Measurements from ENCODE around the gene CNTD1. TPM values are rescaled to one million over a fixed set of nuclear protein-coding genes. Genes with fewer than 3 reads are reported as not detected.

The CNTD1 gene
- total RNA-seq, 2 donors from 2014 or later, result not detected

DNA sequence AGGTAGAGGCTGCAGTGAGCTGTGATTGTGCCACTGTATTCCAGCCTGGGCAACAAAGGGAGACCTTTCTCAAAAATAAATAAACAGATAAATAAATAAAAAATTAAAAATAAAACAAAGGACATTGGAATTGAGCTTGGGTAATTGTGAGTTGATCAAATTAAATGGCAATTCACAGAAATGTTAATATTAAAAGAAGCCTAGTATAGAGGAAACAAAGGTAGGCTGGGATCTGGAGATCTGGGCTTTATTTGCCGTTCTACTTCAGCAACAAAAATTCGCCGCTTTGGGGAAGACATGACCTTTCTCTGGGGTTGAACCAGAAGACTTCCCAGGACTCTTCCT is 25.7 kb upstream of the CNTD1 start:
- Mint-ChIP-seq H3K9me3 (no peaks in the 10 kb centered on the region), H3K4me3 (peak overlapping the region; percentile 100)
- ATAC-seq, result no peak

DNA sequence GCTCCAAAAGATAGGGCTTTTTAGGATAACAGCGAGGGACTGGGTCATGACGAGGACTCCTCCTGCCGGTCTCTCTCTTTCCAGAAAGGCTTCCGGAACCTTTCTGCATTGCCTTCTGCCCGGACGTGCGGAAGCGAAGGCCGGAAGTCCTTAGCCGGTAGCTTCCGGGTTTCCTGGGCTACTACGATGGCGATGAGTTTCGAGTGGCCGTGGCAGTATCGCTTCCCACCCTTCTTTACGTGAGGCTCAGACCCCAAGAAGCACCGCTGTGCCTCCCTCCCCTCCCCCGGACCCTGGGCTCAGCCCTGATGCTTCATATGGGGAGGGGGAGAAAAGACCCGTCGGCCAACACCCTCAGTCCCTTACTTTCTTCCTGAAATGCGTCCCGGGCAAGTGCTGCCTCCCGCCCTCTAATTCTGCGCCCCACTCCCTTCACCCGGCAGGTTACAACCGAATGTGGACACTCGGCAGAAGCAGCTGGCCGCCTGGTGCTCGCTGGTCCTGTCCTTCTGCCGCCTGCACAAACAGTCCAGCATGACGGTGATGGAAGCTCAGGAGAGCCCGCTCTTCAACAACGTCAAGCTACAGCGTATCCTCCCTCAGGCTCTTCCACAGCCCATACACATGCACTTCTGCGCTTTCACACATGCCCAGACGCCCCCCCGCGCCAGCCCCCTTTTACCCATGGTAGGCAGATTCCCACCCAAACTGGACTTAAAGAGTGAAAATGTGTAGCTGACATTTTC is 25.2 kb upstream of the CNTD1 start, which contains the start of gene VPS25:
VPS25 (plus strand) TSS at position 160 of the 746 bp plus-strand sequence; CDS start at position 187, 27 bp downstream.
- no peaks in the 10 kb centered on the region for H3K9me3 Mint-ChIP-seq
- peaks cover 9% of the 10 kb centered on the region for H3K36me3 Mint-ChIP-seq
- peaks cover 25 to 26% of the 10 kb centered on the region in 2 donors for H3K4me1 Mint-ChIP-seq (ENCODE audit: low read depth in 2 of 2)
- peak; percentile 91 to 96 for ATAC-seq
- H3K27ac Mint-ChIP-seq, result peak within 1 kb of the TSS; percentile 98 to 100
- peaks cover 3% of the 10 kb centered on the region in 2 donors for H3K27me3 Mint-ChIP-seq
- peak; percentile 82 for DNase-seq (ENCODE audit: low spot score)
- peak within 1 kb of the TSS; percentile 100 for H3K4me3 Mint-ChIP-seq

More for the DNA sequence above, 25.7 kb upstream of the CNTD1 start:
- Mint-ChIP-seq H3K27me3 (peaks cover 7 to 8% of the 10 kb centered on the region in 2 donors), H3K4me1 (ENCODE audit: low read depth in 2 of 2) (peaks cover 25 to 26% of the 10 kb centered on the region in 2 donors), H3K36me3 (peaks cover 9% of the 10 kb centered on the region), H3K27ac (peak overlapping the region; percentile 98 to 100)
- no peak for DNase-seq (ENCODE audit: low spot score)

DNA sequence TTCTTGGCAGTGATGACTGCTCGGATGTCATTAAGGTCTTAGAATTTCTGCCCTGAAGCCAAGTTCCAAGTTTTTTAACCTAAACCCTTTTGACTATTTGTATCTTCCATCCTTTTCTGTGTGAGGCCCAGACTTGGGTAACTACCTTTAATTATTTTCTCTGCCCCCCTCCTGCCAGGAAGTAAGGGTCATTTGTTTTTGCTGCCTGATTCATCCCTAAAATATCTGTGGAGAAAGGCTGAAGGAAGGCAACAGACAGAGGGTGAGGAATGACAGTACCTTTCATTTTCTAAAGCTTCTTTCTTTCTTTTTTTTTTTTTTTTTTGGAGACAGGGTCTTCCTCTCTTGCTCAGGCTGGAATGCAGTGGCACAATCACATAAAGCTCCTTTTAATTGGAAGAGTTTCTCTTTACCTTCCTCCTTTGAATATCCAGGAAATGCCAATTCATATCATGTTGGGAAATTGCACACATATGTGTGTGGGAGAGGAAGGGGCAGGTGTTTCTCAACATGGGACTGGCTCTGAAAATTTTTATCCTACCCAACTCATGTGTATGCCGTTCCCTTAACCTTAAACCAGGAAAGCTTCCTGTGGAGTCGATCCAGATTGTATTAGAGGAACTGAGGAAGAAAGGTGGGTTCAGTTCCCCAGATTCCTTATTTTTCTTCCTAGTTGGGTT is 24.5 kb upstream of the CNTD1 start:
- Mint-ChIP-seq H3K27ac (peak overlapping the region; percentile 98 to 100), H3K27me3 (no peaks in the 10 kb centered on the region), H3K36me3 (peaks cover 9% of the 10 kb centered on the region), H3K4me3 (peak overlapping the region; percentile 100), H3K4me1 (ENCODE audit: low read depth in 2 of 2) (peaks cover 25 to 27% of the 10 kb centered on the region in 2 donors), H3K9me3 (no peaks in the 10 kb centered on the region)
- ATAC-seq, result no peak
- DNase-seq (ENCODE audit: low spot score), result no peak

DNA sequence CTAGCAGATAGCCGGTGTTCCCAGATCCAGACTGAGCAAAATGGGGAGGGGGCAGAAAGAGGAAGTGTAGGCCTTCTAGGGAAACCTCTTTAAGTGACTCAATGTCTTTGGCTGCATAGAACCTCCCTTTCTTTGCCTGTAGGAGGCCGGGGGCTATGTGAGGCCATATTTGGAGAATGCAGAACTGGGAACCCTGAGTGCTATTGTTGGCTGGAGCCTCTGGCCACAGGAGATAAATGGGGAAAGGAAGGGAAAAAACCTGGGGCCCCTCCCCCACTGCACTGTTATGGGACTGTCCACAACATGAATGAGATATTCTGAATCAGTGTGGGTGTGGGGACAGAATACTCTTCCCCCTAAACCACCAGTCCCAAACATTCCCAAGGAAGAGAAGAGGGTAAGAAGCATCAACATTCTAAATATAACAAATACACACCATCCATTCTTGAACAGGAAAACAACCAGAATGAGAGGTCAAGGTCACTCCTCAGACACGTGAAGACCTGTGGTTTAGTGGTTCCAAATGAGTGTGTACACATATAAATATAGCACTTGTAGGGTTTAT is 23.0 kb upstream of the CNTD1 start:
- H3K36me3 Mint-ChIP-seq, result peaks cover 9% of the 10 kb centered on the region
- DNase-seq (ENCODE audit: low spot score) (no peak), ATAC-seq (no peak)
- no peaks in the 10 kb centered on the region for H3K9me3 Mint-ChIP-seq
- H3K4me3 Mint-ChIP-seq, result no peak overlapping the region
- H3K4me1 Mint-ChIP-seq (ENCODE audit: low read depth in 2 of 2), result peaks cover 25 to 34% of the 10 kb centered on the region in 2 donors
- H3K27me3 Mint-ChIP-seq, result no peaks in the 10 kb centered on the region
- H3K27ac Mint-ChIP-seq, result no peak overlapping the region

DNA sequence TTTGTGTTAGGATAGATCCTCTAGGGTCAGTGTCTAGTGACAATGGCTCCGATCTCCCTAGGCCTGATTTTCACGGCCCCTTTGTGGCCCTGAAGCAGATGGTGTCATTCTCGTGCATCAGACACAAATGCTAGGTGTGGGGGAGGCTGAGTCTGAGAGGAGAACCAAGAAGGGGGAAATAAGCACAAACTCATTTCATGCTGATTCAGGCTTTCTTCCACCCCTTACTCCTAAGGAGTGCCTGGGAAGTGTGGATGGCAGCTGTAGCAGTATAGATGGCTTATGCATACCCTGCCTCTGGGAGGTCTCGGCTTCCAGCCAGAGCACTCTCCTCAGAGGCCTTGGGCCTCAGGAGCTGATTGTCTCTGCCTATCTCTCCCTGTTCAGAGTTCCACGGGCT is 20.1 kb upstream of the CNTD1 start:
- DNase-seq (ENCODE audit: low spot score) (no peak), ATAC-seq (no peak)
- Mint-ChIP-seq H3K36me3 (peaks cover 8% of the 10 kb centered on the region), H3K27ac (no peak overlapping the region), H3K27me3 (peaks cover 10 to 17% of the 10 kb centered on the region in 2 donors), H3K4me3 (no peak overlapping the region), H3K4me1 (ENCODE audit: low read depth in 2 of 2) (peaks cover 14 to 27% of the 10 kb centered on the region in 2 donors), H3K9me3 (no peaks in the 10 kb centered on the region)

DNA sequence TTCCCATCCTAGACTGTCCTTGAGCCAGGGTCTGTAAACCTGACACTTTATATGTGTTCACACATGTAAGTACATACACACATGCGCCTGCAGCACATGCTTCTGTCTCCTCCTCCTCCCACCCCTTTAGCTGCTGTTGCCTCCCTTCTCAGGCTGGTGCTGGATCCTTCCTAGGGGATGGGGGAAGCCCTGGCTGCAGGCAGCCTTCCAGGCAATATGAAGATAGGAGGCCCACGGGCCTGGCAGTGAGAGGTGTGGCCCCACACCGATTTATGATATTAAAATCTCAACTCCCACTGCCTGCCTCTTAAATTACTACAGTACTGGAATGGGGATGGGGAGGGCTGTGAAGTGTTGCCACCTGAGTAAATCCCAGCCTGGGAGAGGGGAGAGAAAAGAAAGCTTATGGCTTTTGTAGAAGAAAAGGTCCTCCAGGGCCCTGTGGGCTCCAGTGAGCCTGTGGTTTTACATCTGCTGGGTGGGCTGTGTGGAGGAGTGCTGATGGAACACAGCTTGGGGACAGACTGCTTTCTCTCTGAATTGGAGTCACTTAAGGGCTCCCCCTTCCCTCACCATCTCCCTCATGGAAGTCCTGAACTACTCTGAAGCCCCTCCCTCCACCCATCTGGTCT is 19.2 kb upstream of the CNTD1 start:
- Mint-ChIP-seq H3K27ac (peak overlapping the region in 1 of 2 donors; percentile 27), H3K4me3 (no peak overlapping the region), H3K9me3 (no peaks in the 10 kb centered on the region), H3K36me3 (no peaks in the 10 kb centered on the region), H3K27me3 (peaks cover 17 to 22% of the 10 kb centered on the region in 2 donors), H3K4me1 (ENCODE audit: low read depth in 2 of 2) (peaks cover 6 to 19% of the 10 kb centered on the region in 2 donors)
- DNase-seq (ENCODE audit: low spot score) (no peak), ATAC-seq (no peak)

DNA sequence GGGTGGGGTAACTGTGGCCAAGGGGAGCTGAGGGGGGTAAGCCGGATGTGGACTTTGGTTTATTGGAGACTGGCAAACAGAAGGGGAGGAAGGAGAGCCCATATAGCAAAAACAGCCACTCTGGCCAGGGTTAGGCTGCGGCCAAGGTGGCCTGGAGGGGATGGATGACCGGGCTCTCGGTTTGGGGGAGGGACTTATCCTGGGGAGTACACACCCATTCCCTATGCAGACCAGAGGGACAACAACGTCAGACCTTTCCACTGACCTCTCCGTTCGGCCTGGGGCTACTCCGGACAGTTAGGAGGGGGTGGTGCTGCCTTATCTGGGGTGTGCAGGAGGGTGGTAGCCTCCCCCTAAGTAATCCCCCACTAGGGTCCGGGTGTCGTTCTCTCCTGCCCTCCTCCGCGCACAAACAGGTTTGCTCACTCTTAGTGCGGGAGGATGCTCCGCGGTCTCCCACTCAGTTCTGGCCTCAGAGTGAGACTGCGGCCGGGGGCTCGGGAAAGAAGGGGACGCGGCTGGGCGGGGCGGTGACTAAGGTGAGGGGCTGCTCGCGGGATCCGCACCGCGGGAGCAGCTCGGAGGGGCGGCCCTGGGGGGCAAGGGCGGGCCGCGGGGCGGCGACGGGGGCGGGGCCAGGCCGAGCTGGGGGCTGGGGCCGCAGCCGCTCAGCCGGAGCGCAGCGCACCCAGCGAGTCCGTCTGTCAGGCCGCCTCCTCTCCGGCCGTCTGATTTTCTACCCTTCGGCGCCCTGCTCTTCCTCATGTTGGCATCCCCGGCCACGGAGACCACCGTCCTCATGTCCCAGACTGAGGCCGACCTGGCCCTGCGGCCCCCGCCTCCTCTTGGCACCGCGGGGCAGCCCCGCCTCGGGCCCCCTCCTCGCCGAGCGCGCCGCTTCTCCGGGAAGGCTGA is 18.5 kb upstream of the CNTD1 start, which contains the start of gene WNK4:
WNK4 (plus strand) TSS at position 675 of the 915 bp plus-strand sequence; CDS start at position 764, 89 bp downstream.
- Mint-ChIP-seq H3K27me3 (peaks cover 23 to 27% of the 10 kb centered on the region in 2 donors), H3K4me3 (no peak within 1 kb of the TSS), H3K27ac (peak within 1 kb of the TSS in 1 of 2 donors; percentile 27), H3K9me3 (no peaks in the 10 kb centered on the region), H3K36me3 (no peaks in the 10 kb centered on the region), H3K4me1 (ENCODE audit: low read depth in 2 of 2) (peaks cover 0 to 20% of the 10 kb centered on the region in 2 donors)
- ATAC-seq (peak in 1 of 2 donors; percentile 20), DNase-seq (ENCODE audit: low spot score) (no peak)

DNA sequence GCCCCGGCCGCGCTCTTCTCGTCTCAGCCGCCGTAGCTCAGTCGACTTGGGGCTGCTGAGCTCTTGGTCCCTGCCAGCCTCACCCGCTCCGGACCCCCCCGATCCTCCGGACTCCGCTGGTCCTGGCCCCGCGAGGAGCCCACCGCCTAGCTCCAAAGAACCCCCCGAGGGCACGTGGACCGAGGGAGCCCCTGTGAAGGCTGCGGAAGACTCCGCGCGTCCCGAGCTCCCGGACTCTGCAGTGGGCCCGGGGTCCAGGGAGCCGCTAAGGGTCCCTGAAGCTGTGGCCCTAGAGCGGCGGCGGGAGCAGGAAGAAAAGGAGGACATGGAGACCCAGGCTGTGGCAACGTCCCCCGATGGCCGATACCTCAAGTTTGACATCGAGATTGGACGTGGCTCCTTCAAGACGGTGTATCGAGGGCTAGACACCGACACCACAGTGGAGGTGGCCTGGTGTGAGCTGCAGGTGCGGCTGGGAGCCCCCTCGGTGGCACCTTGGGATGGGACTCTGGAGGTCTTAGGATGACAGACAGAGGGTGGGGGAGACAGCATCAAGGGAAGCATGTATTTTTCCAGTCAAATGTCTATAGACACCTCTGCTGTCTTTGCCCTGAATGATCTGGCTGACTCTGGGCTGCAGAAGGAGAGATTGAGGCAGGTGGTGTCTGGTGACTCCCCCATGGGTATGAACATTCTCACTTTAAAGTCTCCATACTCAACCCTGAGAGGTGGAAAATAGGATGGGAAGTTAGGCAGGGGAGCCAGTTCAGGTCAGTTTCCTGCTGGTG is 17.6 kb upstream of the CNTD1 start:
- peaks cover 31 to 34% of the 10 kb centered on the region in 2 donors for H3K27me3 Mint-ChIP-seq
- peaks cover 4% of the 10 kb centered on the region for H3K36me3 Mint-ChIP-seq
- DNase-seq (ENCODE audit: low spot score), result no peak
- H3K4me3 Mint-ChIP-seq, result no peak overlapping the region
- no peaks in the 10 kb centered on the region for H3K9me3 Mint-ChIP-seq
- peaks cover 0 to 19% of the 10 kb centered on the region in 2 donors for H3K4me1 Mint-ChIP-seq (ENCODE audit: low read depth in 2 of 2)
- no peak for ATAC-seq
- no peak overlapping the region for H3K27ac Mint-ChIP-seq

DNA sequence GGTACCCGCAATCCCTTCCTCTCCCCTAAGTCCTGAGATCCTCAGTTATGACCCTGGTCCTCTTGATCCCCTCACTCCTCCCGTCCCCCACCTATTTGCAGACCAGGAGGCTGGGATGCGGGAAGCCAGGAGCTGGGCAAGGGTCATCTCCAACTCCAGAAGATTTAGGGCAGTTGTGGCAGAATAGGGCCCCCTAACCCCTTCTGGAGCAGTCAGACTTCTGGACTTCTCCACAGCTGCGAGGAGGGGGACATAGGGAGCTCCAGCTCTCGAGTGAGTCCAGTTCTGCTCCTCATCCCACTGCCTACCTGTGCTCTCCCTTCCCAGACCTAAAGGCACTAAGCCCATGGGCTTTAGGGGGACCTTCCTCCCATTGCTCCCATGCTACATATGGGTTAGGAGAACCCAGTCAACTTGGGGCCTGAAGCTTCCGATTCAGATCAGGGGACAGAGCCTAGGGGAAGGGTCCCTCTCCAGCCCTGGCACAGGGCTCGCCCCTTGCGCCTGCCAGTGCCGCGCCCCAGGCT is 17.0 kb upstream of the CNTD1 start:
- DNase-seq (ENCODE audit: low spot score), result no peak
- H3K36me3 Mint-ChIP-seq, result peaks cover 4% of the 10 kb centered on the region
- ATAC-seq, result no peak
- peaks cover 34 to 35% of the 10 kb centered on the region in 2 donors for H3K27me3 Mint-ChIP-seq
- H3K4me1 Mint-ChIP-seq (ENCODE audit: low read depth in 2 of 2), result peaks cover 0 to 19% of the 10 kb centered on the region in 2 donors
- H3K27ac Mint-ChIP-seq, result no peak overlapping the region
- H3K9me3 Mint-ChIP-seq, result no peaks in the 10 kb centered on the region
- H3K4me3 Mint-ChIP-seq, result no peak overlapping the region

DNA sequence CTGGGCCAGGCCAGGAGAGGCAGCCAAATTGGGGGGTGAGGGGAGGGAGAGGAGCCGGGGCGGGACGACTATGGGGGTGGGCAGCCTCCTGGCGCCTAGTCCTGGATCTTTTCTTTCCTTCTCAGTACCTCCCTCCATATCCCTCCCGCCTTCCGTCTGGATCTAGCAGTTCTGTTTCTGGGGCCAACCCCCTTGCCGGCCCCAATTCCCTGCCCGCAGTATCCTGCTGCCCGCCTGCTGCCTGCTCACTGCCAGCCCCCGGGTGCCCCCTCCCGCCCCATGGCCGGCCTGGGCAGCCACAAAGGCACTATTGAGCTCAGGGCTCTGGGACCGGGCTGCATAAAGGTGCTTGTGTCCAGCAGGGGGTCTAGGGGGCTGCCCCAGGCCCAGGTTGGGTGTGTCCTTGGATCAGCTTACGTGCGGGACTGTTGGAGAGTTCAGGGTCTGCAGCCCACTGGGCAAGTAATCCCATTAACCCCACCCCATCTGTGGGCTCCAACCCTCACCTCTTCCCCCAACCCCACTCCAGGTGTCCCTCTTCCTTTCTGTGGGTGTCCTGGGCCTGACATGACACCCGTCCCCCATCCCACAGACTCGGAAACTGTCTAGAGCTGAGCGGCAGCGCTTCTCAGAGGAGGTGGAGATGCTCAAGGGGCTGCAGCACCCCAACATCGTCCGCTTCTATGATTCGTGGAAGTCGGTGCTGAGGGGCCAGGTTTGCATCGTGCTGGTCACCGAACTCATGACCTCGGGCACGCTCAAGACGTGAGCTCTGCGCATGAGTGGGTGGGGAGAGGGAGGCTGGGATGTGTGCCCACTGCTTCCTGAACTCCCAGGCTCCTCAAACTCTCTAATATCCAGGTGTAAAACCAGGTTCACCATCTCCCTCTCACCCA is 16.2 kb upstream of the CNTD1 start:
- DNase-seq (ENCODE audit: low spot score) (no peak), ATAC-seq (peak in 1 of 2 donors; percentile 33)
- Mint-ChIP-seq H3K9me3 (no peaks in the 10 kb centered on the region), H3K27ac (no peak overlapping the region), H3K27me3 (peaks cover 41% of the 10 kb centered on the region in 2 donors), H3K4me3 (no peak overlapping the region), H3K36me3 (peaks cover 4% of the 10 kb centered on the region), H3K4me1 (ENCODE audit: low read depth in 2 of 2) (peaks cover 0 to 19% of the 10 kb centered on the region in 2 donors)

DNA sequence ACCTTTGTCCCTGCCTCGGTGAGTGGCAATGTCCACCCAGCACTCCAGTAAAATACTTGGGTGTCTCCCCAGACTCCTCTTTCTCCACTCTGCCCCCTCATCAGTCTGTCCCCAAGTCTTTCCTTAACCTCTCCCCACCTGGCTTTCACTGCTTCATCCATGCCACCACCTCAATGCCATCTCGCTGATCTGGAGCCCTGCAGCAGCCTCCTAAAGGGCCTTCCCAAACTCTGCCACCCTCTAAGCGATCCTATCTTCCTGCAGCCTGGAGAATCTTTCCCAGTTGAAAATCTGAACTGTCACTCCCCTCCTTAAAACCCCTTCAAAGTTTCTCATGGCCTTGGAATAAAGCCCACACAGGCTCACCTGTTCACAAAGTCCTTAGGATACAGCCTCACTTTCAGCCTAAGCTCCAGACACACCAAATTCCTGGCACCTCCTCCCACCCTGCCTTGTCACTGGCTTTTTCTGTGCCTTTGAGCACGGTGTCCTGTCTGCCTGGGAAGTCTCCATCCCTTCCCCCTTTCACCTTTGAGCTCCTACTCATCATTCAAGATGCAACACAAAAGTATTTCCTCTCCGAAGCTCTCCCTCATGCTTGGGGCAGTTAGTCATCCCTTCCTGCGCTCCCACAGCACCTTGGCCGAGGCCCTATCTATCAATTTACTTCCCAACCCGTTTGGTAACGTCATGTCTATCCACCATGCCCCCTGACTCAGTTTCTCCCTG is 15.4 kb upstream of the CNTD1 start:
- Mint-ChIP-seq H3K9me3 (no peaks in the 10 kb centered on the region), H3K27me3 (peaks cover 49 to 50% of the 10 kb centered on the region in 2 donors), H3K36me3 (peaks cover 4% of the 10 kb centered on the region), H3K4me3 (no peak overlapping the region), H3K4me1 (ENCODE audit: low read depth in 2 of 2) (peaks cover 0 to 19% of the 10 kb centered on the region in 2 donors), H3K27ac (no peak overlapping the region)
- DNase-seq (ENCODE audit: low spot score) (no peak), ATAC-seq (no peak)
